HFFc6 (cell line): ENCODE measurements around the gene CLPTM1L. TPM values are rescaled to one million over a fixed set of nuclear protein-coding genes. Genes with fewer than 3 reads are reported as not detected.
"Not testable (repeated sequence)": the region's sequence is repeated elsewhere in the genome, so short reads cannot be mapped to it uniquely, and the experiment has no call there.

Experiments
- DNase-seq: peaks from one replicate; pipeline ENCODE4 v3.0.0-alpha.2; 2018
- H3K27ac Mint-ChIP-seq: 2 replicates; pipeline ENCODE4 v1.8.0; 2020; ENCODE audit warnings: mild to moderate bottlenecking, mixed read lengths
- H3K27me3 Mint-ChIP-seq: 2 replicates; pipeline ENCODE4 v1.8.0; 2021; ENCODE audit warnings: mild to moderate bottlenecking, moderate library complexity, mixed read lengths; ENCODE audit not compliant: insufficient read depth
- H3K36me3 Mint-ChIP-seq: 2 replicates; pipeline ENCODE4 v1.8.0; 2021; ENCODE audit warnings: low read depth, mixed read lengths
- H3K4me1 Mint-ChIP-seq: 2 replicates; pipeline ENCODE4 v1.8.0; 2020; ENCODE audit warnings: low read depth, mixed read lengths
- H3K4me3 Mint-ChIP-seq: 2 replicates; pipeline ENCODE4 v1.8.0; 2020; ENCODE audit warnings: mild to moderate bottlenecking, moderate library complexity, mixed read lengths
- H3K9me3 Mint-ChIP-seq: 2 replicates; pipeline ENCODE4 v1.8.0; 2020; ENCODE audit warnings: mild to moderate bottlenecking, mixed read lengths
- CTCF ChIP-seq: fragments of 200-600 bp; sonication (generic); IDR thresholded peaks from 2 replicates; pipeline ENCODE4 v1.5.0; 2021; ENCODE audit warnings: antibody characterized with exemption, mild to moderate bottlenecking
- total RNA-seq, 6 experiments: library from RNA; stranded (reverse); fragmentation: NEBNext Ultra II Directional; extraction: Animal tissue kit (Norgen Biotek cat#: 25700); gene quantifications; 2 replicates in 1 of 6; 3 replicates in 5 of 6; pipeline ENCODE4 v1.2.3, GENCODE V29; 2021

CLPTM1L gene
- total RNA-seq, 6 experiments from 2014 or later = 119 to 164 (median 143) TPM

GRCh38 chr5:1277331-1277730 is 67.6 kb downstream of the CLPTM1L start:
- Mint-ChIP-seq H3K36me3 (0 out of 2 replicates have a peak, but pooled peaks cover 6% of the 10 kb centered on the region), H3K9me3 (peaks cover 40% of the 10 kb centered on the region), H3K27ac (no peak overlapping the region), H3K4me1 (no peaks in the 10 kb centered on the region), H3K27me3 (peaks cover 10% of the 10 kb centered on the region), H3K4me3 (no peak overlapping the region)
- TF ChIP-seq CTCF = no peak
- DNase-seq = no peak

GRCh38 chr5:1276930-1277329 is 68.0 kb downstream of the CLPTM1L start:
- Mint-ChIP-seq H3K4me3 (no peak overlapping the region), H3K4me1 (no peaks in the 10 kb centered on the region), H3K9me3 (peaks cover 43% of the 10 kb centered on the region), H3K27ac (no peak overlapping the region), H3K27me3 (peaks cover 6% of the 10 kb centered on the region), H3K36me3 (0 out of 2 replicates have a peak, but pooled peaks cover 6% of the 10 kb centered on the region)
- DNase-seq = no peak
- TF ChIP-seq CTCF = no peak

GRCh38 chr5:1275397-1276391 is 69.2 kb downstream of the CLPTM1L start:
- not testable (repeated sequence) for DNase-seq, H3K27ac Mint-ChIP-seq, H3K4me3 Mint-ChIP-seq, H3K36me3 Mint-ChIP-seq, H3K4me1 Mint-ChIP-seq, H3K27me3 Mint-ChIP-seq
- peaks cover 40% of the 10 kb centered on the region for H3K9me3 Mint-ChIP-seq

GRCh38 chr5:1274471-1274870 is 70.4 kb downstream of the CLPTM1L start:
- H3K36me3 Mint-ChIP-seq = 0 out of 2 replicates have a peak, but pooled peaks cover 6% of the 10 kb centered on the region
- peaks cover 2% of the 10 kb centered on the region; the same call in 1 of the 2 replicates for H3K27me3 Mint-ChIP-seq
- no peak overlapping the region for H3K4me3 Mint-ChIP-seq
- no peak for TF ChIP-seq CTCF
- H3K9me3 Mint-ChIP-seq = peaks cover 35% of the 10 kb centered on the region
- DNase-seq = no peak
- no peak overlapping the region for H3K27ac Mint-ChIP-seq
- H3K4me1 Mint-ChIP-seq = no peaks in the 10 kb centered on the region

GRCh38 chr5:1273745-1274144 is 71.2 kb downstream of the CLPTM1L start:
- Mint-ChIP-seq H3K4me3 (no peak overlapping the region), H3K36me3 (0 out of 2 replicates have a peak, but pooled peaks cover 6% of the 10 kb centered on the region), H3K4me1 (no peaks in the 10 kb centered on the region), H3K27me3 (peaks cover 4% of the 10 kb centered on the region; the same call in 1 of the 2 replicates), H3K27ac (no peak overlapping the region), H3K9me3 (peaks cover 35% of the 10 kb centered on the region)
- no peak for TF ChIP-seq CTCF
- no peak for DNase-seq

GRCh38 chr5:1272201-1272600 is 72.7 kb downstream of the CLPTM1L start:
- Mint-ChIP-seq H3K9me3 (peaks cover 27% of the 10 kb centered on the region), H3K27me3 (peaks cover 2% of the 10 kb centered on the region; the same call in 1 of the 2 replicates), H3K36me3 (no peaks in the 10 kb centered on the region), H3K27ac (no peak overlapping the region), H3K4me3 (no peak overlapping the region), H3K4me1 (no peaks in the 10 kb centered on the region)
- peak; percentile 17 for DNase-seq
- TF ChIP-seq CTCF = no peak
